SK-N-SH (cell line): Measurements from ENCODE around the gene INTS11. TPM values are rescaled to one million over a fixed set of nuclear protein-coding genes. Genes with fewer than 3 reads are reported as not detected.

Source experiments
- CTCF ChIA-PET: fragments of 300-600, 350-600 bp; formaldehyde crosslinking; extraction: SDS; loops from one replicate; lab custom pipeline; 2021; lab: Yijun Ruan, JAX
- POLR2A ChIA-PET: fragments of 350-600 bp; sonication (Branson Sonifier 250); formaldehyde crosslinking; extraction: SDS; loops from one replicate; lab custom pipeline; 2020; ENCODE audit warnings: antibody characterized with exemption, inconsistent platforms; lab: Yijun Ruan, JAX
- DNase-seq: peaks from one replicate; pipeline ENCODE4 v3.0.0; 2012
- H2AFZ ChIP-seq: fragments of 200-600 bp; sonication (generic); 2 replicates; pipeline ENCODE4 v1.8.1; 2016; ENCODE audit warnings: antibody characterized with exemption, mild to moderate bottlenecking, low read depth
- H3F3A ChIP-seq: fragments of 200-600 bp; sonication (generic); replicated peaks from 2 replicates; pipeline ENCODE3; 2016; ENCODE audit warnings: antibody characterized with exemption, mild to moderate bottlenecking; ENCODE audit not compliant: insufficient read depth
- H3K27ac ChIP-seq, 2 experiments: fragments of 200-500 bp in 1 of 2; fragments of 200-600 bp in 1 of 2; sonication (Bioruptor generic) in 1 of 2; sonication (generic), shearing (Covaris generic) in 1 of 2; 2 replicates each; pipeline versions ENCODE4 v1.5.1 to v1.6.1; 2014 to 2016; ENCODE audit warnings: low read depth in 2 of 2, inconsistent platforms in 1 of 2, low read length in 1 of 2, mild to moderate bottlenecking in 1 of 2, mixed read lengths in 1 of 2
- H3K27me3 ChIP-seq: fragments of 200-600 bp; sonication (generic), shearing (Covaris generic); 2 replicates; pipeline ENCODE4 v1.6.1; 2016; ENCODE audit warnings: mixed run types; ENCODE audit not compliant: insufficient read depth
- H3K36me3 ChIP-seq, 2 experiments: fragments of 200-500 bp in 1 of 2; fragments of 200-600 bp in 1 of 2; sonication (Bioruptor generic) in 1 of 2; sonication (generic) in 1 of 2; replicated peaks in 1 of 2; 2 replicates each; pipeline versions ENCODE3 to v1.5.1; 2014 to 2016; ENCODE audit warnings: low read length in 1 of 2, mild to moderate bottlenecking in 1 of 2; ENCODE audit not compliant: insufficient read depth in 2 of 2, control insufficient read depth in 1 of 2
- H3K4me1 ChIP-seq, 2 experiments: fragments of 200-500 bp in 1 of 2; fragments of 200-600 bp in 1 of 2; sonication (Bioruptor generic) in 1 of 2; sonication (generic), shearing (Covaris generic) in 1 of 2; 2 replicates each; pipeline versions ENCODE4 v1.5.1 to v1.6.1; 2014 to 2016; ENCODE audit warnings: low read depth in 1 of 2, low read length in 1 of 2, mixed run types in 1 of 2; ENCODE audit not compliant: insufficient read depth in 2 of 2, control insufficient read depth in 1 of 2
- H3K4me2 ChIP-seq: fragments of 200-600 bp; sonication (generic), shearing (Covaris generic); 2 replicates; pipeline ENCODE4 v1.6.1; 2017; ENCODE audit warnings: mixed run types
- H3K4me3 ChIP-seq, 2 experiments: fragments of 200-500 bp in 1 of 2; fragments of 200-600 bp in 1 of 2; sonication (Bioruptor generic) in 1 of 2; sonication (generic), shearing (Covaris generic) in 1 of 2; 2 replicates each; pipeline versions ENCODE4 v1.5.1 to v1.8.1; 2014 to 2016; ENCODE audit warnings: low read depth in 2 of 2, inconsistent platforms in 1 of 2, low read length in 1 of 2, mild to moderate bottlenecking in 1 of 2, mixed read lengths in 1 of 2, moderate library complexity in 1 of 2
- H3K79me2 ChIP-seq: fragments of 200-600 bp; sonication (generic); 2 replicates; pipeline ENCODE4 v1.8.1; 2017; ENCODE audit warnings: mild to moderate bottlenecking; ENCODE audit not compliant: insufficient read depth
- H3K9ac ChIP-seq: fragments of 200-600 bp; sonication (generic); 2 replicates; pipeline ENCODE4 v1.6.1; 2017; ENCODE audit warnings: mixed run types
- H3K9me2 ChIP-seq: fragments of 200-600 bp; sonication (generic); 2 replicates; pipeline ENCODE4 v1.6.1; 2017; ENCODE audit warnings: mixed run types
- H3K9me3 ChIP-seq: fragments of 200-600 bp; sonication (generic); 2 replicates; pipeline ENCODE4 v1.6.1; 2017; ENCODE audit warnings: mixed run types, mild to moderate bottlenecking, moderate library complexity
- H4K20me1 ChIP-seq: fragments of 200-600 bp; sonication (generic); 2 replicates; pipeline ENCODE4 v1.6.1; 2017; ENCODE audit warnings: mild to moderate bottlenecking, mixed run types; ENCODE audit not compliant: insufficient read depth
- CHD2 ChIP-seq: fragments of 150-350 bp; IDR thresholded peaks from 2 replicates; pipeline ENCODE4 v1.6.1; 2018; ENCODE audit warnings: low read length; ENCODE audit not compliant: partially characterized antibody
- EP300 ChIP-seq, 2 experiments: IDR thresholded peaks; 2 replicates each; pipeline versions ENCODE4 v1.4.0 to v1.6.1; 2012; ENCODE audit warnings: borderline replicate concordance in 1 of 2, low read depth in 1 of 2, low read length in 1 of 2
- EZH2phosphoT487 ChIP-seq: fragments of 200-600 bp; sonication (generic); IDR thresholded peaks from 2 replicates; pipeline ENCODE4 v1.6.1; 2017; ENCODE audit warnings: low read depth, mixed run types, mild to moderate bottlenecking, antibody characterized with exemption, moderate library complexity, borderline replicate concordance
- FOSL2 ChIP-seq: IDR thresholded peaks from 2 replicates; pipeline ENCODE4 v1.4.0; 2012; ENCODE audit warnings: low read depth, mild to moderate bottlenecking, moderate library complexity, borderline replicate concordance
- FOXJ3 ChIP-seq: sonication (generic); formaldehyde crosslinking; IDR thresholded peaks from 2 replicates; pipeline ENCODE4 v1.5.1; 2020; ENCODE audit warnings: mild to moderate bottlenecking, missing genetic modification reagents
- GATA2 ChIP-seq: sonication (generic); formaldehyde crosslinking; IDR thresholded peaks from 2 replicates; pipeline ENCODE4 v1.5.0; 2020; ENCODE audit warnings: mild to moderate bottlenecking, missing genetic modification reagents
- JUND ChIP-seq: IDR thresholded peaks from 2 replicates; pipeline ENCODE4 v1.4.0; 2012
- MEF2A ChIP-seq: IDR thresholded peaks from 2 replicates; pipeline ENCODE4 v1.4.0; 2012; ENCODE audit warnings: low read depth, borderline replicate concordance
- MXI1 ChIP-seq: IDR thresholded peaks from 2 replicates; pipeline ENCODE4 v1.6.1; 2012; ENCODE audit warnings: mild to moderate bottlenecking, low read depth, low read length, improper control_type of control experiment
- NFIC ChIP-seq: IDR thresholded peaks from 2 replicates; pipeline ENCODE4 v1.4.0; 2012; ENCODE audit warnings: borderline replicate concordance
- NRF1 ChIP-seq: IDR thresholded peaks from 2 replicates; pipeline ENCODE4 v1.6.1; 2012; ENCODE audit warnings: low read depth, mild to moderate bottlenecking, low read length
- RAD21 ChIP-seq: IDR thresholded peaks from 2 replicates; pipeline ENCODE4 v1.6.1; 2012; ENCODE audit warnings: mild to moderate bottlenecking, low read length
- RCOR1 ChIP-seq: fragments of 150-350 bp; IDR thresholded peaks from 2 replicates; pipeline ENCODE4 v1.6.1; 2017; ENCODE audit warnings: antibody characterized with exemption, low read length
- RFX5 ChIP-seq: IDR thresholded peaks from 2 replicates; pipeline ENCODE4 v1.6.1; 2012; ENCODE audit warnings: mild to moderate bottlenecking, improper control_type of control experiment, low read length
- RXRA ChIP-seq: IDR thresholded peaks from 2 replicates; pipeline ENCODE4 v1.4.0; 2012; ENCODE audit warnings: low read depth, mild to moderate bottlenecking, borderline replicate concordance
- SIN3A ChIP-seq: IDR thresholded peaks from 2 replicates; pipeline ENCODE4 v1.6.1; 2012; ENCODE audit warnings: low read depth, mild to moderate bottlenecking, low read length, moderate library complexity, borderline replicate concordance
- SMC3 ChIP-seq: IDR thresholded peaks from 2 replicates; pipeline ENCODE4 v1.6.1; 2012; ENCODE audit warnings: low read depth, low read length, improper control_type of control experiment
- TAF1 ChIP-seq: IDR thresholded peaks from 2 replicates; pipeline ENCODE4 v1.6.1; 2012; ENCODE audit warnings: low read depth, mild to moderate bottlenecking, low read length, moderate library complexity, borderline replicate concordance
- TCF12 ChIP-seq: IDR thresholded peaks from 2 replicates; pipeline ENCODE4 v1.4.0; 2012
- TEAD4 ChIP-seq: IDR thresholded peaks from 2 replicates; pipeline ENCODE4 v1.4.0; 2012; ENCODE audit warnings: mild to moderate bottlenecking, borderline replicate concordance; ENCODE audit not compliant: insufficient read depth
- WGBS: methylation state at CpG from one replicate; pipeline ENCODE4 v1.1.6; 2017; ENCODE audit warnings: low lambda C conversion rate; 5-methylcytosine and 5-hydroxymethylcytosine counted together
- polyA plus RNA-seq, 3 experiments: library from polyadenylated mRNA; depleted of rRNA; stranded (reverse); fragments of >200 nt; gene quantifications; 2 replicates each; pipeline ENCODE4 v1.2.3, GENCODE V29; 2012
- TF ChIP-seq, protein P1 (sequence below): IDR thresholded peaks from 2 replicates; pipeline ENCODE4 v1.4.0; 2012; ENCODE audit warnings: low read depth
- TF ChIP-seq, protein P2 (sequence below): IDR thresholded peaks from 2 replicates; pipeline ENCODE4; 2012
- TF ChIP-seq, protein P3 (sequence below): fragments of 150-350 bp; IDR thresholded peaks from 2 replicates; pipeline ENCODE4 v1.6.1; 2017; ENCODE audit warnings: antibody characterized with exemption, low read length, low read depth, borderline replicate concordance
- TF ChIP-seq, protein P4 (sequence below): fragments of 200-600 bp; sonication (generic); IDR thresholded peaks from 2 replicates; pipeline ENCODE4 v1.6.1; 2017; ENCODE audit warnings: antibody characterized with exemption, mild to moderate bottlenecking, moderate library complexity
- TF ChIP-seq, protein P5 (sequence below): IDR thresholded peaks from 2 replicates; pipeline ENCODE4 v1.4.0; 2012; ENCODE audit warnings: low read depth, borderline replicate concordance

Gene INTS11
- polyA plus RNA-seq, 1 of the 3 experiments (the other 2 are of a cell fraction): 137 TPM

DNA sequence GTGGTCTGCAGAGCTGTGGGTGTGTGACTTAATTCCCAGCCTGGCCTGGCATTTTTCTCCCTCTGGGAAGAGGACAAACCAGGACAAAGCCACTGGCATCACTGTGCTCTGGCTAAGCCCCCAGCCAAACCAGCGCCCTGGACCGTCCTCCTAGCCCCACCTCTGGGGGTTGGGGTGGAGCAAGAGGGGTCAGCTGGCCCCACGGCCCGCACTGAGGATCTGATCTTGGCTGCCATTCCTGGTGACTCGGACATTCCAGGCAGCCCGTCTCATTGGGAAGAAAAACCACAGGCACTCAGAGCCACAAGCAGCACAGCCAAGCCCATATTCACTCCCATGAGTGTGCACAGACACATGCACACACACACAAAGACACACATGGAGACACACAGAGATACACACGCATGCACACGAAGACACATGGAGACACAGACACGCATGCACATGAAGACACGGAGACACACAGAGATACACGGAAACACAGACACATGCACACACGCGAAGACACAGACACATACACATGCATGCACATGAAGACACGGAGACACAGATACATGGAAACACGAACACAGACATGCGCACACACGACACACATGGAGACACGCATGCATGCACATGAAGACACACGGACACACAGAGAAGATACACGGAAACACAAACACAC lies 36.2 kb upstream of the INTS11 start (continued):
- TF ChIP-seq SIN3A: peak; percentile 44; the same call in 1 of the 2 replicates
- peak; percentile 17; the same call in 1 of the 2 replicates for TF ChIP-seq TAF1
- TF ChIP-seq RXRA: no peak; the same call in 1 of the 2 replicates
- no peak for TF ChIP-seq NRF1
- peak in 1 of 2 experiments; percentile 63; a peak in 1 of 4 replicates for TF ChIP-seq EP300 (IDR thresholded peaks at IDR 0.05; ENCODE audit: borderline replicate concordance in 1 of 2, low read depth in 1 of 2, low read length in 1 of 2)
- peak; percentile 85 for TF ChIP-seq TEAD4
- TF ChIP-seq FOXJ3 (CRISPR knock-in tag): no peak
- no peak for TF ChIP-seq RFX5
- TF ChIP-seq MEF2A: no peak
- no peak for TF ChIP-seq EZH2phosphoT487
- no peak for TF ChIP-seq SMC3
- no peak for TF ChIP-seq RCOR1

DNA sequence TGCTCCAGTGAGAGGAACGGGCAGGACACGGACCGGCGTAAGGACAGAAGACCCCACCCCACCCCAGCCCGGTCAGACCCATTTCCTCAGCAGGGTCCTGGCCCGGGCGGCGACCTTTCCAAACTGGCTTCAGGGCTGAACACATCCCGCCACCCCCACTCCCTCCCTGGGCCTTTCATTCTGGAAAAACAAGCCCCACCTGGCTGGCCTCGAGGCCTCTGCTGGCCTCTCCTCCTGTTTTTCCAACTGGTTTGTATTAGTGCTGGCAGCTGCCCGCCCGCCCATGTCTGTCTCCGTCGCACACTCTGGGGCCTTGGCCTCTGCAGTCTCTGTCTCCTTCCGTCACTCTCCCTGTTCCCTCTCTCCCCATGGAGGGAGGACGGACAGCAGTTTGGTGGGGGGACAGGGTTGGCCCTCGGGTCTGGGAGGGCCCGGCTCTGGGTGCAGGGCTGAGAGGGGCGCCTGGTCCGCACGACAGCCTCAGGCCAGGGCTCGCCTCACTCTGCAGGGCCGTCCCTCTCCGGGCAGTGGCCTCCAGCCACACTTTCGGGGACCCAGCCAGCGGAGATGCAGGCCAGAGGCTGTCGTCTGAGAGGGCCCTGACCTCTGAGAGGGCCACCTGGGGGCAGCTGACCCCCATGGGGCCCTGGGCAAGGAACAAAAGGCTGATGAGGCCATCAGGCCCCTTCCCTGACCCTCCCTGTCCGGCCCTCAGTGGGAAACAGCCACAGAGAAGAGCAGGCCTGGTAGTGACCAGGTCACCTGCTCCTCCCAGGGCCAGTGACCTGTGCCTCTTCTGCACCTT lies 35.4 kb upstream of the INTS11 start:
- POLR2A ChIA-PET: interaction anchor here (0.7 to 1.6 kb wide), 3 partner anchors 10 to 15 kb away, joined by 3 to 6 read pairs (median 3); partner anchors contain the start of gene AURKAIP1
- Histone ChIP-seq H3F3A (peaks cover 7% of the 10 kb centered on the region), H3K27ac (peak overlapping the region; percentile 88 to 98), H3K9ac (peak overlapping the region; percentile 67), H2AFZ (no peak overlapping the region), H3K4me3 (no peak overlapping the region), H3K79me2 (no peaks in the 10 kb centered on the region), H3K36me3 (no peaks in the 10 kb centered on the region), H4K20me1 (no peaks in the 10 kb centered on the region), H3K4me1 (peaks cover 20 to 40% of the 10 kb centered on the region in 2 experiments; a peak in 3 of 4 replicates), H3K9me3 (no peaks in the 10 kb centered on the region), H3K27me3 (no peaks in the 10 kb centered on the region), H3K9me2 (no peaks in the 10 kb centered on the region), H3K4me2 (peak overlapping the region; percentile 70)
- 31% methylated on average over 8 of the region's 28 CpGs for WGBS
- CTCF ChIA-PET: interaction anchor here (0.6 to 3.6 kb wide), 2 partner anchors 8 to 11 kb away, joined by 3 to 37 read pairs; no protein-coding TSS in a partner anchor
- DNase-seq: peak; percentile 84
- TF ChIP-seq CHD2 (peak; percentile 66), SIN3A (no peak), FOSL2 (no peak), EP300 (IDR thresholded peaks at IDR 0.05; ENCODE audit: borderline replicate concordance in 1 of 2, low read depth in 1 of 2, low read length in 1 of 2) (peak in 1 of 2 experiments; percentile 57; a peak in 1 of 4 replicates), NRF1 (no peak), TCF12 (peak; percentile 78), RAD21 (no peak), RCOR1 (no peak), RFX5 (no peak), GATA2 (no peak), MXI1 (no peak), EZH2phosphoT487 (no peak), NFIC (no peak), JUND (no peak)
- TF ChIP-seq, protein P1, sequence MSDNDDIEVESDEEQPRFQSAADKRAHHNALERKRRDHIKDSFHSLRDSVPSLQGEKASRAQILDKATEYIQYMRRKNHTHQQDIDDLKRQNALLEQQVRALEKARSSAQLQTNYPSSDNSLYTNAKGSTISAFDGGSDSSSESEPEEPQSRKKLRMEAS: peak; percentile 79
- TF ChIP-seq, protein P2, sequence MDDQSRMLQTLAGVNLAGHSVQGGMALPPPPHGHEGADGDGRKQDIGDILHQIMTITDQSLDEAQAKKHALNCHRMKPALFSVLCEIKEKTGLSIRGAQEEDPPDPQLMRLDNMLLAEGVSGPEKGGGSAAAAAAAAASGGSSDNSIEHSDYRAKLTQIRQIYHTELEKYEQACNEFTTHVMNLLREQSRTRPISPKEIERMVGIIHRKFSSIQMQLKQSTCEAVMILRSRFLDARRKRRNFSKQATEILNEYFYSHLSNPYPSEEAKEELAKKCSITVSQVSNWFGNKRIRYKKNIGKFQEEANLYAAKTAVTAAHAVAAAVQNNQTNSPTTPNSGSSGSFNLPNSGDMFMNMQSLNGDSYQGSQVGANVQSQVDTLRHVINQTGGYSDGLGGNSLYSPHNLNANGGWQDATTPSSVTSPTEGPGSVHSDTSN: no peak
- TF ChIP-seq, protein P3, sequence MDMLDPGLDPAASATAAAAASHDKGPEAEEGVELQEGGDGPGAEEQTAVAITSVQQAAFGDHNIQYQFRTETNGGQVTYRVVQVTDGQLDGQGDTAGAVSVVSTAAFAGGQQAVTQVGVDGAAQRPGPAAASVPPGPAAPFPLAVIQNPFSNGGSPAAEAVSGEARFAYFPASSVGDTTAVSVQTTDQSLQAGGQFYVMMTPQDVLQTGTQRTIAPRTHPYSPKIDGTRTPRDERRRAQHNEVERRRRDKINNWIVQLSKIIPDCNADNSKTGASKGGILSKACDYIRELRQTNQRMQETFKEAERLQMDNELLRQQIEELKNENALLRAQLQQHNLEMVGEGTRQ: no peak
- TF ChIP-seq, protein P4, sequence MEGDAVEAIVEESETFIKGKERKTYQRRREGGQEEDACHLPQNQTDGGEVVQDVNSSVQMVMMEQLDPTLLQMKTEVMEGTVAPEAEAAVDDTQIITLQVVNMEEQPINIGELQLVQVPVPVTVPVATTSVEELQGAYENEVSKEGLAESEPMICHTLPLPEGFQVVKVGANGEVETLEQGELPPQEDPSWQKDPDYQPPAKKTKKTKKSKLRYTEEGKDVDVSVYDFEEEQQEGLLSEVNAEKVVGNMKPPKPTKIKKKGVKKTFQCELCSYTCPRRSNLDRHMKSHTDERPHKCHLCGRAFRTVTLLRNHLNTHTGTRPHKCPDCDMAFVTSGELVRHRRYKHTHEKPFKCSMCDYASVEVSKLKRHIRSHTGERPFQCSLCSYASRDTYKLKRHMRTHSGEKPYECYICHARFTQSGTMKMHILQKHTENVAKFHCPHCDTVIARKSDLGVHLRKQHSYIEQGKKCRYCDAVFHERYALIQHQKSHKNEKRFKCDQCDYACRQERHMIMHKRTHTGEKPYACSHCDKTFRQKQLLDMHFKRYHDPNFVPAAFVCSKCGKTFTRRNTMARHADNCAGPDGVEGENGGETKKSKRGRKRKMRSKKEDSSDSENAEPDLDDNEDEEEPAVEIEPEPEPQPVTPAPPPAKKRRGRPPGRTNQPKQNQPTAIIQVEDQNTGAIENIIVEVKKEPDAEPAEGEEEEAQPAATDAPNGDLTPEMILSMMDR: no peak
- TF ChIP-seq, protein P5, sequence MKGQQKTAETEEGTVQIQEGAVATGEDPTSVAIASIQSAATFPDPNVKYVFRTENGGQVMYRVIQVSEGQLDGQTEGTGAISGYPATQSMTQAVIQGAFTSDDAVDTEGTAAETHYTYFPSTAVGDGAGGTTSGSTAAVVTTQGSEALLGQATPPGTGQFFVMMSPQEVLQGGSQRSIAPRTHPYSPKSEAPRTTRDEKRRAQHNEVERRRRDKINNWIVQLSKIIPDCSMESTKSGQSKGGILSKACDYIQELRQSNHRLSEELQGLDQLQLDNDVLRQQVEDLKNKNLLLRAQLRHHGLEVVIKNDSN: no peak
